CD4-positive, alpha-beta T cell treated with Interleukin-2 at 100 ng/mL for 4 hours (primary cell): ENCODE data around the gene TLR6.

ENCODE experiments used
- DNase-seq: peaks from one replicate; pipeline ENCODE4 v3.0.0-alpha.2; 2020; ENCODE audit warnings: low spot score

Gene TLR6, protein sequence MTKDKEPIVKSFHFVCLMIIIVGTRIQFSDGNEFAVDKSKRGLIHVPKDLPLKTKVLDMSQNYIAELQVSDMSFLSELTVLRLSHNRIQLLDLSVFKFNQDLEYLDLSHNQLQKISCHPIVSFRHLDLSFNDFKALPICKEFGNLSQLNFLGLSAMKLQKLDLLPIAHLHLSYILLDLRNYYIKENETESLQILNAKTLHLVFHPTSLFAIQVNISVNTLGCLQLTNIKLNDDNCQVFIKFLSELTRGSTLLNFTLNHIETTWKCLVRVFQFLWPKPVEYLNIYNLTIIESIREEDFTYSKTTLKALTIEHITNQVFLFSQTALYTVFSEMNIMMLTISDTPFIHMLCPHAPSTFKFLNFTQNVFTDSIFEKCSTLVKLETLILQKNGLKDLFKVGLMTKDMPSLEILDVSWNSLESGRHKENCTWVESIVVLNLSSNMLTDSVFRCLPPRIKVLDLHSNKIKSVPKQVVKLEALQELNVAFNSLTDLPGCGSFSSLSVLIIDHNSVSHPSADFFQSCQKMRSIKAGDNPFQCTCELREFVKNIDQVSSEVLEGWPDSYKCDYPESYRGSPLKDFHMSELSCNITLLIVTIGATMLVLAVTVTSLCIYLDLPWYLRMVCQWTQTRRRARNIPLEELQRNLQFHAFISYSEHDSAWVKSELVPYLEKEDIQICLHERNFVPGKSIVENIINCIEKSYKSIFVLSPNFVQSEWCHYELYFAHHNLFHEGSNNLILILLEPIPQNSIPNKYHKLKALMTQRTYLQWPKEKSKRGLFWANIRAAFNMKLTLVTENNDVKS

DNA sequence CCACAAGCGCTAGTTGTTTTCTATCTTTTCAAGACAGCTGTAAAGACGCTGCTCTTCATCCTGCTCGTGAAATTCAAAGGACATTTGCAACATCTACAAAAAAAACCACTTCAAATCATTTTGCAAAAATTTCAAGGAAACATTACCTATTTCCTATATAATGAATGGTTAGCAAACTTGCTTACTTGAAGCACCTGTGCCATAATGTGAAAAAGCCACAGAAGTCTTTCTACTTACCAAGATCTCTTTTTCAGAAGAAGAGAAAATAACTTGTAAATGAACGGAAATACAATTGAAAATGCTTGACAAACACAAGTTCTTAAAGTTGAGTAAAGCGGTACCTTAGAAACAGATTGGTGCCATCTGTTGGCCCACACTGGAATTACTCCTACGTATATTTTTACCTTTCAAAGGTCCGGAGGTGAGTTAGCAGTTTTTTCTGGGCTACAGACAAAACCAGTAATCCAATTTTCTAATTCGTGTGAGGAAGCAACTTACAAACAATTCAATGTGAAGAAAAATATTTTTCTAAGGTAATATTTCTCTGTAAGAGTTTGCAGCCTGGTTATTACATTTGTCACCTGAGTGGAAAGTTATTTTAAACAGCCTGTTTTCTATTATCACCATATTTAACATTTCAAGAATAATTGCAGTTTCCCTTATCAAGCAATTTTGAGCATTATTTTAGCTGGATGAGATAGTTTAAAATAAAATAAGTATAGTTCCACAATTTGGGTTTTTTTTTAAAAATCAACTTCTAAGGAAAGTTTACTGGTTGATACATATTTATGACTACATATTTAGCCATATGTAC is at the start of gene TLR6:
TSS of gene TLR6 (minus strand) at position 294 of the 814 bp plus-strand sequence. CDS start 27,344 bp downstream, outside the sequence.
- DNase-seq = peak; percentile 89

DNA sequence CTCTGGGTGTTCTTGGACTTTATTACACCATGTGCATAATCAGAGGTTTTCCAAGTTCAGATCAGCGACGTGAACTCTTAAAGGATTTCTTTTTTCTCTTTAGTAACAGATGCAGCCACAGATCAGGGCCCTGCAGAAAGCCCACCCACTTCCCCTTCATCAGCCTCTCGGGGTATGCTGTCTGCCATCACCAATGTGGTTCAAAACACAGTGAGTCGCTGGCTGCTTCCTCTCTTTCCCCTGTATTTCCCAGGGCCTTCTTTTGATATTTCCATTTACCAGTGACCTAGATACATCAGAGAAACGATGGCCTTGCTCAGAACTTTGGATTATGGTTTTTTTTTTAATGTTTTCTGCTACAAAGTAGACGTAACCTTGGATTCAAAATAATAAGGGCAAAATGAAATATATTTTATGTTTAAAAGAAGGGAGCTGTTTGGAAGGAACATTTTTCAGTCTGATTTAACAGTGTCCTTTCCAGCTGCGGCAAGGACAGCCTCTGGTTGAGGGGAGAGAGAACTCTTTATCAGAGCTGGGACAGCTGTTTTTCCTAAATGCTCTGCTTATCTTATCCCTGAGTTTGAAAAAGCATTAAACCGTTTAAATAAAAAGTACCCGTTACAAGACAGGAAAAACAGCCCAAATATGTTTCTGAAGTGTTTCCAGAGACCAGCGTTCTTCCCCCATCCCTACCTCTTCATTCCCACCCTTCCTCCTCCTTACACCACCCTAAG is 49.2 kb upstream of the TLR6 start:
- DNase-seq = no peak

DNA sequence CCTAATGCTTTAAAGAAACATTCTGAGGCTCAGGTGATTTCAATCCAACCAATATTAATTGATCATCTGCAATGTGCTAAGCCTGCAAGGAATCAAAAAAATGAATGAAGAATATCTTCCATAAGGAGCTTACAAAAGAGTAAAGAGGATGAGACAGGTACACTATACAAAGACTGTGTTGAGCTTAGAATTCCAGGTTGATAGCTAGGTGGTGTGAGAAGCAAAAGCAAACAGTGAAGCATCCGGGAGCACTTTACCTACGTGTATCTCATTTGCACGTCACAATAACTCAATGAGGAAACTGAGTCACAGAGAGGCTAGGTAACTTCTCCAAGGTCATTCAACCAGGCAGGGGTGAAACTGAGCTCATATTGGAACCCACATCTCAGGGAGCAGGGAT is 48.1 kb upstream of the TLR6 start:
- no peak for DNase-seq

DNA sequence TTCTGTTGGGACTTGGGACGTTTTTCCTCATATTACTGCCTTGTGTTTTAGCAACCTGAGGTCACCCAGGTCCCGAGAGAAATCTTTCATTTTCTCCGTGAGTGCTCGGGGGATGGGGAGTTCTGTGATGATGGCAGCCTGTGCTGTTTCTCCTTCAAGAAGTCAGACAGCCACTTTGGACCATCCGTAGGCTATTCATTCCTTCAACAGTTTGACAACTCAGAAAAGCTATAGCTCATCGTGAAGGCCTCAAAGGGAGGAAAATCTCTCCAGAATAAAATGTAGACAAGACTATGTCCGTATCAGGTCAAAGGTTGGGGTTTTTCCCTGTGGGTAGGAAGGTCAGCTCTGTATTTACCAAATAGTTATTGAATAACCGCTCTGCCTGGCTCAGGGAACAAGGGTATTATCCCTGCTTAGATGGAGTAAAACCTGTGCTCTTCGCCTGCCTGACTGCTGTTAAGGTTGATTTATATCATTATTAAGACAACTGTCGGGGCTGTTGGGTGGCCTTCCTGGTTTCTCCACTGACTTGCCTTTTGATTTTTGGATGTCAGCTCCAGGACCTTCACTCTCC is 47.6 kb upstream of the TLR6 start:
- DNase-seq = no peak

DNA sequence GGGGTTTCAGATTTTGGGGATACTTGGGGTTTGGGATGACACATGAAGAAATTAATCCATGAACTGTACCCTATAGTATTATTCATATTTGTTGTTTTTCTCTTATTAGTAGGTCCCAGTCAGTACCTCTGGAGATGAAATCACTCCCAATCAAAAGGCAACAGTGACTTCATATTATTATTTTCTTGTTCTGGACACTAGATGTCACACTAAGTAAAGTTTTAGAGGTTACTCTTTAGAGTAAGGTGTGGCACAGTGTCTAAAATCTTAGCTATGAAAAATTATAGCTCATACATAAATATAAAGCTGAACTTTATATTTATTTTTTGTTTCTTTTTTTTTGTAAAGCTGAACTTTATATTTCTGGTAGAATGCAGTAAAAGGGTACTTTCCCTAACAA is 46.1 kb upstream of the TLR6 start:
- DNase-seq = peak; percentile 60

DNA sequence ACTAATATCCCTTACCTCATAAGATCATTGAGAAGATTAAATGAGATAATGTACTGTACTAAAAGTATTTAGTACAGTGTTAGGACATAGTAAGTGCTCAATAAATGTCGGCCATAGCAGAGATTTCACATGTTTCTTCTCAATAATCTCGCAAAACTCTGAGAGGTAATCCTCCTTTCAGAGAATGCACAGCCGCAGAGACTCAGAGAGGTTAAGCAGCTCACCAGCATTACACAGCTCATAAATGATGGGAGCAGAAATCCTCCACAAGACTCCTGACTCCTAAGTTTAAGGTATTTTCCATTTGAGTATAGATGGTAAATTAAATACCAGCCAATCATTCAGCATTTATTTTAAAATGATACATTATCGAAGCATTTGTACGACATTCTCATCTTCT is 45.6 kb upstream of the TLR6 start:
- no peak for DNase-seq

DNA sequence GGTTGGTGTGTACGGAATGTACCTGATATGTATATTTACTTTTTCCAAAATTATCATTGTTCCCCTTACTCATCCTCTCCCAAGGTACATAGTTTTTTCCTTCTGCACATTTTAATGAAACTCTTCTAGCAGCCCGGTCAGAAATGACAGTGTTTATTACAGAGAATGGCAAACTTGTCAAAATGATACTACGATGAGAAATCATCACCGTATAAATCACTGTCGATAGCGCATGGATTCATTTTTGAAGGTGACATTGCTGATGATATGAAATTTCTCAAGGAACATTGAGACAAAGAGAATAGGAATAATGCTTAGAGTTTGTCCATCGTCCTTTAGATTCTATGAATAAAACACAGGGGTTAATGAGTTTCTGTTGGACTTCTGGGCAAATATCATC is 41.6 kb upstream of the TLR6 start:
- DNase-seq = no peak

DNA sequence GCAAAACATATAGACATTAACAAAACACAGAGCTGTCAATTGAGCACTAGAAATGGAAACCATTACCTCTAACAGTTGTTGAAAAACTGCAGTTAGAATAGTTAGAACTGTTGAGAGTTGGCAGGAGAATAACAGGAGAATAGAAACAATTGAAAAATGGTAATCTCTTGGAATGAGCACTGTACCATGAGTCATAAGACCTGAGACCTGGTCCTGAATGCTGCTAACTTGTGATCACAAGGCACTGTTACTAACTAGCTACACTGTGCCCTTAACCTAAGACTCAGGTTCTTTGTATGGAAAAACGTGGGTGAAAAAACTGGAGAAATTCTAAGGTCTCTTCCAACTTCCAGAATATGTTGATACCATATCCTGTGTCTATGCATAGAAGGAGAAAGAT is 40.3 kb upstream of the TLR6 start:
- DNase-seq = no peak

DNA sequence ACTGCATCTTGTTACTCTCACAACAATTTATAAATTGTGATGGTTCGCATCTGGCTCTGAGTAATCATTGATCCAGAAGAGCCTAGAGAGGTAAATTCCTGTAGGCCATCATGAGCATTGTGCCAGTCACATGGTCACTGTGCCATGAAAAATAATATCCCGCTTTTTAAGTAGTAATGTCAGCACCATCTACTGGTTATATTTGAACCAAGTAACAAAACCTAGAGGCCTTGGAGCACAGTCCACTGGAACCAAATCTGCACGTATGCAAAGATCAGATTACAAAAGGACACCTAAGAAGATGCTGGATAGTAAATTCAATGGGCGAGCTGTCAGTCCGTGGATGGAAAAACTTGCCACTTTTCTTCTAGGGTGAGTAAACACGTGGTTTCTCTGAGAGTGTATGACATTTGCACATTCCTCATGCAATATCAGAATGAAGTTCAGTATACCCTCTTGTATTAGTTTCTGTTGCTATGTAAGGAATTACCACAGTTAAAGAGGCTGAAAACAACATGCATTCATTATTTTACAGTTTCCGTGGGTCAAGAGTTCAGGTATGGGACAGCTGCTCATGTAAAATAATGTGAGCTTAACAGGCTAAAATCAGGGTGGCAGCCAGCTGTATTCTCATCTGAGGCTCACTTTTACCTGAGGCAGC is 37.8 kb upstream of the TLR6 start:
- DNase-seq = no peak

DNA sequence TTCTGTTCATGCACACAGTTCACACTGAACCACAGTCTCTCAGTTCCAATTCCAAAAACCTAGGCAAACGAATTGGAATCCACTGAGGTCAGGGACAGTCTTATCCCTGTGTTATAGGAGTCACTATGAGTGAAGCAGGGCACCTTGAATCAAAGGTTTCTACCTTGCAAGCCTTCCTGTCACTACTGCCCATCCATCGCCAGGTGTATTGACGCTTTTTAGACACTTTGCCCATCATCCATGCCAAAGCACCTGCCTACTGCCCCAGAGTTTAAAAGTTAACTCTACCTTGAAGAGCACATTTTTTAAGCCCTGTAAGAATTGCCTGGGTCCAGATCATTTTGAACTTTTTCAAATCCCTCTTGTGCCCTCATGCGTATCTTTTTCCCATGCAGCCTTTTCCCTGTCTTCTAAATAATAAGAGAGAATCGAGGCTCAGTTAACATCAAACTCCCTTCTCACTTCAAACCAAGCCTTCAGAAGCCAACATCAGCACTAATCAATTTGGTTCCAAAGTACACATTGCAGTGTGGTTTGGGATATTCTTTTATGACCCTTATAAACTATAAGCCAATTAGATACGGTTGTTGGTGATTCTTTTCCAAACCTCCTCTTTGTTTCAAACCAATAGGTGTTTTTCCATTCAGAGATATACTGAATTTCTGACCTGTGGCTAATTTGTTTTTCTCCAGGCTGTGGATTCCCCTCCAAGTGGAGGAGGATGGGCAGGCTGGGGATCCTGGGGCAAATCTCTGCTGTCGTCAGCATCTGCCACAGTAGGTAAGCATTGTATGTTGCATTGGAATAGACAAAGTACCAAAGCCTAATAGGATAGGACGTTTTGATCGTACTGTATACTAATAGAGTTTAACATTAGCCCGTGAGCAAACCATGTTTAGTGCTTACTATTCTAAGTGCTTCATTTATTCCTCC is 34.7 kb upstream of the TLR6 start:
- no peak for DNase-seq

DNA sequence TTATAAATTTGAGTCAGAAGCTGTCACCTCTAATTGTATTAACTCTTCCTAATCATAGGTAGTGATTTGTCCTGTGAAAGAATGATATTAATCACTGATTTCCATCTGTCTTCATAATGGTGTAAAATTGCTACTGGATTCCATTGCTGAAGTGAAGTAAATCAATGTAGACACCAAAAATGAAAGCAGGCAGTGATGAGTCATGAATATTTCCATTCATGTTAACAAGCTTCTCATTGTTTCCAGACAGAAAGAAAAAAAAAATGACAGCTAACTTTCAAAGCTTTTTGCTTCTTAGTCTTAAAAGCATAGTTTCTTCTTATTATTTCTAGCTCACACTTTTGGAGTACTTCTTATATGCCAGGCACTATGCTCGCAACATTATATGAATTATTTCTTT is 32.5 kb upstream of the TLR6 start:
- peak; percentile 42 for DNase-seq

DNA sequence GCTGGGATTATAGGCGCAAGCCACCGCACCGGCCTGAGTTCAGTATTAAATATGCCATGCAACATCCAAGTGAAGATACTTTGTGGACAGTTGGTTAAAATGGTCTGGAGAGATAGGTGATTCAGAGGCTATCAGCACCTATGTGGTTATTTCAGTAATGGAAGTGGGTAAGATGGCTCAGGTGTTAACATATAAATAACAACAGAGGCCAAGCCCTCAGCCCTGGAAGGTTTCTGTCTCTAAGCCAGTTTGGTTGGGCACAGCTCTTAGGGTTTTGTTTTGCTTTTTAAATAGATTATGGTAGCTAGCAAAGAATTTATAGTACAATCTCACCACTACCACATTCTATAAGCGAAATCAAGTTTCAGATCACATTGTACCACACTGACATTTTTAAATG is 27.6 kb upstream of the TLR6 start:
- no peak for DNase-seq

DNA sequence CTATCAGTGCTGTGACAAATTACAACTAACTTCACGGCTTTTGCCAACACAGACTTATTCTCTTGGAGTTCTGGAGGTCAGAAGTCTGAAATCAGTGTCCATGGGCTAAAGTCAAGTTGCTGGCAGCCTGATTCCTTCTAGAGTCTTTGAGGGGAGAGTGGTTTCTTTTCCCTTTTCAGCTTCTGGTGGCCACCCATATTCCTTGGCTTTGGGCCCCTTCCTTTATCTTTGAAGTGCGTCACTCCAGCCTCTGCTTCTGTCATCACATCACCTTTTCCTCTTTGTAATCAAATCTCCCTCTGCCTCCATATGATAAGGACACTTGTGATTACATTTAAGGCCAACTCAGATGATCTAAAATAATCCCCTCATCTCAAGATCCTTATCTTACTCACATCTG is 20.0 kb upstream of the TLR6 start:
- no peak for DNase-seq

DNA sequence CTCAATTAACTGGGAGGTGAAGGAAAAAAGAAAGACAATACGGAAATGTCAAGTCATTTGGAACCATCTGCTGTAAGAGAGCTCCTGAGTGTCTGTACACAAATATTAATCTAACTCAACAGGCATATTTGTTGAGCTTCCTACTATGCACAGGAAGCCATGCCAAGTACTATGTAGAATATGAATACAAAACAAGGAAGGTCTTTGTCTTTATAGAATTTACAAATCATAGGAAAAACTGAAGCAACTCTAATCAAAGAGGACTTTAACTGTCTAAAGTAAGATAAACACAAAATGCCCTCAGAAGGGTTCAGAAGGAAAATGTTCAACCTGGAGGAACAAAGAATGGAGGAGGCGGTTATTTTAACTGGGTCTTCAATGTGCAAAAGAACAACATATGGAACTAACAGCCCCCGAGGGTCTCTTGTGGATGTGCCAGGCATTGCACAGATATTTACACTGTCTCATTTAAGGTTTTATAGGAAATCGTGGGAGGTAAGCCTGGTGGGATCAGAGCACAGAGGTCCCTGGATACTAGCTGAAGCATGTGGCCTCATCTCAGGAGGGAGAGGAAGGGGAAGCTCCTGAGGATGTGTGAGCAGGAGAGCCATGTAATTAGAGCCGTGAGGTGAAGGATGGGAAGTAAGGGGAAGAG is 16.8 kb upstream of the TLR6 start:
- no peak for DNase-seq

DNA sequence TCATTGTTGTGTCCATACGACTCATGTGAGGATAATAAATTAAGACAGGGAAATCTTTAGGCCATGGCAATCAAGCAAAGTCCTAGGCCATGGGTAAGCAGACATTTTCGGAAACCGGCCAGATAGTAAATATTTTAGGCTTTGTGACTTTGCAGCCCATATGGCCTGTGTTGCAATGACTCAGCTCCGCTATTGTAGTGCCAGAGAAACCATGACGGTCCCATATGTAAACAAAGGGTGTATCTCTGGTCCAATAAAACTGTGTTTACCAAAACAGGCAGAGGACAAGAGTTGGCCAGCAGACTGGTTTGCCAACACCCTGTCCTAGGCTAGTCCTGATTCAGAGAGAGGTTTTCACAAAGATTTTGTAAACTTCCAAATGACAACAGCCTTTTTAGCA is 16.0 kb upstream of the TLR6 start:
- no peak for DNase-seq

DNA sequence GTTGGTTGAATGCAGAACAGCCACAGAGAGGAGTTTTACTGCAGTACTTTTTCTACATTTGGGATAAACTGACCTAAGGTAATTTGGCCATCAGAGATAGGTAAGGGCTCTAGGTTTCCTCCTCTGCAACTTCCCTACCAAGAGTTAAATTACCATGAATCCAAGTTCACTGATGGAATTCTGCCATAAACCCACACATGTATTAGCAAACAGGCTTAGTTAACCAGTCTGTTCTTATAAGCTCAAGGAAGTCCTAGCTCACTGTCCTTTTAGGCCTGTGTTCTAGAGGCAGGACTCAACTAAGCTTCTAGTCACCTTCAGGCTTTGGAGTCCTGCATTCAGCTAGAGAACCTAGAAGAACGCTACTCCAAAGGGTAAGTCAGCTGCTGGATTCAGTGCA is 15.0 kb upstream of the TLR6 start:
- DNase-seq = no peak

DNA sequence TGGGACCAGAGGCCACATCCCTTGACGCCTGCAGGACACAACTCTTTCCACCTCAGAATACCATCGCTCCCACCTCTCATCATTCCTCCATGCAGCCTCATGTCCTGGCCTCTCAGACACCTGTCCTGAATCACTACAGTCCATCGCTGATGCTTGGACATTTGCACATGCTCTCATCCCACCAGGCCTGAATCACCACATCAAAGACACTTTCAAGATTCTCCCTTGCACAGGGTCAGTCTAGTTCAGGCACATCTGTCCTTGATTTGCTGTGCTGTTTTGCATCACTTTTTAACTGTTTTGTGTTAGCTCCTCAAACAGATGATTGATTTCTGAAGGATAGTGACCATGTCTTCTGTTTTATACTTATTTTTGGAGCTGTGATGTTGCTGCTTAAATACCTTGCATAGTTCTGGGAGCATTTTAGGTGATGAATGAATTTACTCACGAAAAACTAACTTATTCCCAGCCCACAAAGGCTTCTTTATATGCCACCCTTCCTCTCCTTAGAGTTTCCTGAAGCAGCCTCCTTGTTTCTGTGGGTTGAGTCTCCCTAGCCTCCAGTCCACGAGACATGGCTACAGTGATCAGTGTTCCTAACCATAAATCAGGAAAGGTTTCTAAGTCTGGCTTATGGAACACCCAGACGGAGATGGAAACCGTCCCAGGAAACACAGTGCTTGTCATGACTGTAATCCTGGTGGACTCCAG is 13.6 kb upstream of the TLR6 start:
- DNase-seq = no peak

DNA sequence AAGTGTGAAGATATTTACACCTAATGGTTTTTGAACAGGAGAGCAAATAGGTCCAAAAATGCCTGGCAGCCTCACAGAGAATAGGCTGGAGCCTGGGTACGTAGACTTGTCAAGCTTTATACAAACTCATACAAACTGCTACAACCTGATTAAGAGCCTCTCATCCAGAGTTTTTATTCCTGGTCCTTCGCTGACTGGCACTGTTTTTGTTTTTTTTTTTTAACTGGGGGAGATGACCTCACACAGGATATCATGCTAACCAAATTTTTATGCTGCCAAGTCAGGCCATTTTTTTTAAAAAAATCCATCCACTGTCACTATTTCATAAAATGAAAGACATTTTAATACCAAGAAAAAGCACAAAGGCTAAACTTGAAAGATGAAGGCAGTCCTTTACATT is 12.9 kb upstream of the TLR6 start:
- DNase-seq = no peak
